B cell (primary cell): ENCODE data around the gene GNPDA1. TPM values are rescaled to one million over a fixed set of nuclear protein-coding genes. Genes with fewer than 3 reads are reported as not detected.
"Not testable (repeated sequence)": the region's sequence is repeated elsewhere in the genome, so short reads cannot be mapped to it uniquely, and the experiment has no call there.

Experiments used
- ATAC-seq: fragments of 200-7000 bp; cut with Tn5 transposase; one replicate; pipeline ENCODE4 v1.10.0; 2021; ENCODE audit warnings: low read depth, mild to moderate bottlenecking, moderate number of reproducible peaks, moderate library complexity
- CTCF ChIA-PET: fragments of 350-600 bp; sonication (Branson Sonifier 250); formaldehyde crosslinking; loops from one replicate; lab custom pipeline; 2021; ENCODE audit warnings: antibody characterized with exemption, inconsistent platforms; lab: Charles Lee
- POLR2A ChIA-PET: fragments of 350-600 bp; sonication (Branson Sonifier 250); formaldehyde crosslinking; loops from one replicate; lab custom pipeline; 2021; ENCODE audit warnings: antibody characterized with exemption; lab: Charles Lee
- DNase-seq: peaks from one replicate; pipeline ENCODE4 v3.0.0; 2013
- H2AFZ ChIP-seq: 2 replicates; pipeline ENCODE4 v1.6.1; 2012; ENCODE audit warnings: mild to moderate bottlenecking, low read depth, low read length; ENCODE audit not compliant: insufficient read depth, poor library complexity, severe bottlenecking
- H3K27ac ChIP-seq, 2 donors: 1 replicate in 1 of 2; 2 replicates in 1 of 2; pipeline ENCODE4 v1.5.1; 2012 to 2013; ENCODE audit warnings: low read length in 2 of 2, mild to moderate bottlenecking in 2 of 2, moderate library complexity in 1 of 2
- H3K27me3 ChIP-seq, 4 experiments: fragments of 200-600 bp in 1 of 4; sonication (generic) in 1 of 4; replicated peaks in 1 of 4; 1 replicate in 2 of 4; 2 replicates in 2 of 4; pipeline versions ENCODE4 v1.6.1 to v1.7.0; 2013 to 2016; ENCODE audit warnings: low read length in 3 of 4, mild to moderate bottlenecking in 2 of 4, mixed read lengths in 1 of 4, moderate library complexity in 1 of 4; ENCODE audit not compliant: insufficient read depth in 4 of 4, control insufficient read depth in 3 of 4; ENCODE audit errors: control extremely low read depth in 1 of 4
- H3K36me3 ChIP-seq, 2 experiments: replicated peaks in 1 of 2; 1 replicate in 1 of 2; 2 replicates in 1 of 2; pipeline versions ENCODE4 v1.6.1 to v1.7.1; 2013; ENCODE audit warnings: low read length in 1 of 2; ENCODE audit not compliant: insufficient read depth in 2 of 2, control insufficient read depth in 1 of 2; ENCODE audit errors: control extremely low read depth in 1 of 2, extremely low read depth in 1 of 2
- H3K4me1 ChIP-seq, 2 donors: fragments of 200-600 bp in 1 of 2; sonication (generic) in 1 of 2; 1 replicate in 1 of 2; 2 replicates in 1 of 2; pipeline versions ENCODE4 v1.5.1 to v1.6.1; 2013 to 2017; ENCODE audit warnings: low read length in 2 of 2; ENCODE audit not compliant: control insufficient read depth in 2 of 2, insufficient read depth in 2 of 2
- H3K4me2 ChIP-seq: replicated peaks from 2 replicates; pipeline ENCODE3; 2012; ENCODE audit warnings: mild to moderate bottlenecking, low read depth, low read length; ENCODE audit not compliant: poor library complexity, severe bottlenecking
- H3K4me3 ChIP-seq, 5 experiments: fragments of 200-600 bp in 1 of 5; sonication (generic) in 1 of 5; 1 replicate in 3 of 5; 2 replicates in 2 of 5; pipeline versions ENCODE4 v1.5.1 to v1.7.0; 2011 to 2016; ENCODE audit warnings: low read length in 4 of 5, mild to moderate bottlenecking in 4 of 5, low read depth in 2 of 5, control low read depth in 1 of 5, moderate library complexity in 1 of 5; ENCODE audit not compliant: insufficient read depth in 1 of 5; ENCODE audit errors: control extremely low read depth in 1 of 5, extremely low read depth in 1 of 5
- H3K79me2 ChIP-seq: fragments of 200-600 bp; sonication (generic); one replicate; pipeline ENCODE4 v1.6.0; 2016; ENCODE audit warnings: low read length; ENCODE audit not compliant: control insufficient read depth, insufficient read depth
- H3K9ac ChIP-seq: fragments of 200-600 bp; sonication (generic); 2 replicates; pipeline ENCODE4 v1.6.1; 2017; ENCODE audit warnings: mild to moderate bottlenecking, low read length, moderate library complexity
- H3K9me3 ChIP-seq, 3 donors: one replicate each; pipeline versions ENCODE4 v1.6.1 to v1.7.1; 2013; ENCODE audit warnings: low read length in 2 of 3; ENCODE audit not compliant: control insufficient read depth in 2 of 3, insufficient read depth in 1 of 3; ENCODE audit errors: control extremely low read depth in 1 of 3
- H4K20me1 ChIP-seq: 2 replicates; pipeline ENCODE4 v1.6.0; 2012; ENCODE audit warnings: mild to moderate bottlenecking, low read length; ENCODE audit not compliant: insufficient read depth, control insufficient read depth, poor library complexity, severe bottlenecking
- H3K27ac Mint-ChIP-seq: one replicate; pipeline ENCODE4 v1.8.0; 2021; ENCODE audit warnings: mixed read lengths
- H3K27me3 Mint-ChIP-seq: one replicate; pipeline ENCODE4 v1.8.0; 2021; ENCODE audit warnings: mixed read lengths
- H3K4me1 Mint-ChIP-seq: one replicate; pipeline ENCODE4 v1.8.0; 2021; ENCODE audit warnings: mixed read lengths
- H3K4me3 Mint-ChIP-seq: one replicate; pipeline ENCODE4 v1.8.0; 2021; ENCODE audit warnings: mixed read lengths
- H3K9me3 Mint-ChIP-seq: one replicate; pipeline ENCODE4 v1.8.0; 2022; ENCODE audit warnings: mixed read lengths; ENCODE audit not compliant: insufficient read depth
- EZH2 ChIP-seq: IDR thresholded peaks from 2 replicates; pipeline ENCODE4 v1.6.1; 2012; ENCODE audit warnings: borderline replicate concordance, low read depth, mild to moderate bottlenecking, moderate library complexity, low read length; ENCODE audit not compliant: insufficient read depth, poor library complexity, severe bottlenecking
- WGBS: methylation state at CpG from one replicate; pipeline ENCODE4 v1.1.5; 2013; ENCODE audit warnings: missing lambda C conversion rate; ENCODE audit not compliant: insufficient coverage; 5-methylcytosine and 5-hydroxymethylcytosine counted together
- intact Hi-C: fragments of 100-400 bp; cut with micrococcal nuclease; formaldehyde crosslinking; loops from one replicate; pipeline ENCODE4 v1.10.0; 2022
- polyA plus RNA-seq: library from polyadenylated mRNA; depleted of rRNA; stranded (reverse); fragments of >200 nt; gene quantifications from 2 replicates; pipeline ENCODE4 v1.2.3, GENCODE V29; 2012
- total RNA-seq, 2 donors: library from RNA; stranded (reverse); fragments of 120-200 nt in 1 of 2; gene quantifications; 1 replicate in 1 of 2; 2 replicates in 1 of 2; pipeline versions ENCODE4 v1.2.3 to v1.2.4, GENCODE V29; 2013 to 2022
- TF ChIP-seq, protein P1 (sequence below): fragments of 200-600 bp; IDR thresholded peaks from one replicate; pipeline ENCODE4 v1.8.0; 2022; ENCODE audit warnings: antibody characterized with exemption, mild to moderate bottlenecking

The GNPDA1 gene
- total and polyA plus RNA-seq, 2 donors (not counting 1 experiment from before 2014, with no cell fraction given): 3.1 to 12.1 TPM

DNA sequence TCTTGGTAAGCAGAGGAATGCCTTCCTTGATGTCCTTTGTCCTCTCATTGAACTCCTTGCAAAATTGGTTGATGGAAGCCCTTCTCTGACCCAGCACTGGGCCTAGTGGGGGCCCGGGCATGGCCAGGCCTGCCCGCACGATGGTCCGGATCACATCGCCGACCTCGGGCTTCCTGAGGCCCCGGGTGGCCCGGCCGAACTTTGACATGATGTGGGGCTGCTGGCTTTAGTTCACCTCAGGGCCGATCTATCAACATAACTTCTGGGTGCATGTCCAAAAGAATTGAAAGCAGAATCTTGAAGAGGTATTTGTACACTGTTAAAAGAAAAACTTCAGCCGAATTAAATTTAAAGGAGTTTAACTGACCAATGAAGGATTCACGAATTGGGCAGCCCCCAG lies 24.1 kb upstream of the GNPDA1 start:
- Histone ChIP-seq H3K9me3 (no peaks in the 10 kb centered on the region), H2AFZ (no peak overlapping the region), H4K20me1 (no peaks in the 10 kb centered on the region), H3K4me2 (no peak overlapping the region), H3K9ac (no peak overlapping the region), H3K4me1 (no peaks in the 10 kb centered on the region), H3K27ac (no peak overlapping the region), H3K4me3 (no peak overlapping the region), H3K36me3 (no peaks in the 10 kb centered on the region), H3K79me2 (no peaks in the 10 kb centered on the region), H3K27me3 (no peaks in the 10 kb centered on the region)
- whole genome bisulfite sequencing: 96% methylated on average over 11 of the region's 13 CpGs
- Mint-ChIP-seq H3K27ac (no peak overlapping the region), H3K27me3 (peaks cover 33% of the 10 kb centered on the region), H3K4me1 (no peaks in the 10 kb centered on the region), H3K4me3 (no peak overlapping the region), H3K9me3 (no peaks in the 10 kb centered on the region)
- DNase-seq (no peak), ATAC-seq (no peak)
- intact Hi-C loops: no loop called here
- ChIA-PET POLR2A (no interaction called here), CTCF (interaction anchor here (1.1 kb wide), 1 partner anchor 21 kb away, joined by 3 read pairs; no protein-coding TSS in a partner anchor)
- TF ChIP-seq, protein P1, sequence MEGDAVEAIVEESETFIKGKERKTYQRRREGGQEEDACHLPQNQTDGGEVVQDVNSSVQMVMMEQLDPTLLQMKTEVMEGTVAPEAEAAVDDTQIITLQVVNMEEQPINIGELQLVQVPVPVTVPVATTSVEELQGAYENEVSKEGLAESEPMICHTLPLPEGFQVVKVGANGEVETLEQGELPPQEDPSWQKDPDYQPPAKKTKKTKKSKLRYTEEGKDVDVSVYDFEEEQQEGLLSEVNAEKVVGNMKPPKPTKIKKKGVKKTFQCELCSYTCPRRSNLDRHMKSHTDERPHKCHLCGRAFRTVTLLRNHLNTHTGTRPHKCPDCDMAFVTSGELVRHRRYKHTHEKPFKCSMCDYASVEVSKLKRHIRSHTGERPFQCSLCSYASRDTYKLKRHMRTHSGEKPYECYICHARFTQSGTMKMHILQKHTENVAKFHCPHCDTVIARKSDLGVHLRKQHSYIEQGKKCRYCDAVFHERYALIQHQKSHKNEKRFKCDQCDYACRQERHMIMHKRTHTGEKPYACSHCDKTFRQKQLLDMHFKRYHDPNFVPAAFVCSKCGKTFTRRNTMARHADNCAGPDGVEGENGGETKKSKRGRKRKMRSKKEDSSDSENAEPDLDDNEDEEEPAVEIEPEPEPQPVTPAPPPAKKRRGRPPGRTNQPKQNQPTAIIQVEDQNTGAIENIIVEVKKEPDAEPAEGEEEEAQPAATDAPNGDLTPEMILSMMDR: no peak
- TF ChIP-seq EZH2: no peak

DNA sequence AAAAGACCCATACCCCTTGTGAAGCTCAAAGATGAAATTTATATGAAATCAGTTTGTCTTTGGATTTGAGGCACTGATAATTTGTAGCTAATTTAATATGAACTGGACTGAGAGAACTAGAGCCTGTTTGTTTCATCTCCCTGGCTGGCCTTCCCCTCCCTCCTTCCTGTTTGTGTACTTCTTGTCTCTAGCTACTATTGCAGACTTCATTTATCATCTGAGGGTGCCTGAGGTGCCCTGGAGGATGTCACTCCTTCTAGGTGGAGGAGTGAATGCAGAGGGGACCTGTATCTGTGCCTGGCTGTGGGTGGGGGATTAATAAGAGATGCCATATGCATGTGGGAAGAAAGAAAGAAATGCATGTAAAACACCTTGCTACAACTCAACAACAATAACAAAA lies 22.2 kb upstream of the GNPDA1 start:
- no peaks in the 10 kb centered on the region for H3K36me3 ChIP-seq
- Mint-ChIP-seq H3K27ac (no peak overlapping the region), H3K9me3 (no peaks in the 10 kb centered on the region), H3K4me3 (no peak overlapping the region), H3K27me3 (peaks cover 44% of the 10 kb centered on the region), H3K4me1 (no peaks in the 10 kb centered on the region)
- H4K20me1 ChIP-seq: no peaks in the 10 kb centered on the region
- no peak overlapping the region for H3K9ac ChIP-seq
- no peak overlapping the region for H3K4me2 ChIP-seq
- H3K27ac ChIP-seq: no peak overlapping the region
- no peak overlapping the region for H3K4me3 ChIP-seq
- intact Hi-C loops: no loop called here
- DNase-seq (no peak), ATAC-seq (no peak)
- no peaks in the 10 kb centered on the region for H3K79me2 ChIP-seq
- H2AFZ ChIP-seq: no peak overlapping the region
- CTCF ChIA-PET: interaction anchor here (0.9 kb wide), 1 partner anchor 10 kb away, joined by 3 read pairs; no protein-coding TSS in a partner anchor
- TF ChIP-seq, protein P1: no peak
- no peak for TF ChIP-seq EZH2
- no peaks in the 10 kb centered on the region for H3K4me1 ChIP-seq
- H3K27me3 ChIP-seq: peaks cover 0 to 12% (median 0%) of the 10 kb centered on the region in 4 experiments
- H3K9me3 ChIP-seq: no peaks in the 10 kb centered on the region
- POLR2A ChIA-PET: no interaction called here

DNA sequence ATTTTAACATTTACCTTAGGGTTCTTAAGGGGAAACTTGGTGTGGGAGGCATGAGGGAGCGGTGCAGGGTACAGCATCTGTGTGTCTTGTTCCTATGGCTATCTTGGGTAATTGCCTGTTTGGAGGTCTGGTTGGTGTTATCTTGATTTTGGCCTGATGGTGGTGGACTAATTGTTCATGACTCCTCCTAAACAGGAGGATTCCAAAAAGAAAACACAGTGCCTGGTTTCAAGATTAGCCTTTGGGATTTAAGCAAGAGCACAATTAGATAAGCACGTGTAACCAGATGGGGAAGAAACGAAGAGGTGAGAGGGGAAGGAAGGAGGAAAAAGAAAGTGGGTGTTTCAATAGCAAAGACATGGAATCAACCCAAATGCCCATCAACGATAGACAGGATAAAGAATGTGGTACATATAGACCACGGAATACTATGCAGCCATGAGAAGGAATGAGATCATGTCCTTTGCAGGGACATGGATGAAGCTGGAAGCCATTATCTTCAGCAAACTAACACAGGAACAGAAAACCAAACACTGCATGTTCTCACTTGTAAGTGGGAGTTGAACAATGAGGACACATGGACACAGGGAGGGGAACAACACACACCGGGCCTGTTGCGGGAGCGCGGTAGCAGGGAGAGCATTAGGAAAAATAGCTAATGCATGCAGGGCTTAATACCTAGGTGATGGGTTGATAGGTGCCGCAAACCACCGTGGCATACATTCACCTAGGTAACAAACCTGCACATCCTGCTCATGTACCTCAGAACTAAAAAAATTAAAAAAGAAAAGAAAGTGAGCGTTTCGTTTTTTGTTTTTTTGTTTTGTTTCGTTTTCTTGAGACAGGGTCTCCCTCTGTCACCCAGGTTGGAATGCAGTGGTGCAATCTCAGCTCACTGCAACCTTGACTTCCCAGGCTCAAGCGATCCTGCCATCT lies 21.1 kb upstream of the GNPDA1 start:
- H3K4me3 Mint-ChIP-seq, H3K9me3 ChIP-seq, intact Hi-C loops, H3K9me3 Mint-ChIP-seq, H3K4me1 Mint-ChIP-seq, H3K4me2 ChIP-seq, H3K4me1 ChIP-seq, H3K27ac ChIP-seq, H3K36me3 ChIP-seq, H3K9ac ChIP-seq, CTCF ChIA-PET, H2AFZ ChIP-seq, H3K79me2 ChIP-seq, H3K4me3 ChIP-seq, DNase-seq, H3K27ac Mint-ChIP-seq, POLR2A ChIA-PET, ATAC-seq, H4K20me1 ChIP-seq: not testable (repeated sequence)
- peaks cover 0 to 12% (median 2%) of the 10 kb centered on the region in 4 experiments for H3K27me3 ChIP-seq
- 86% methylated on average over 9 of the region's 15 CpGs for WGBS
- peaks cover 41% of the 10 kb centered on the region for H3K27me3 Mint-ChIP-seq
